GM21526 (cell line): Measurements from ENCODE around the gene BST1.
"Not testable (repeated sequence)": the region's sequence is repeated elsewhere in the genome, so short reads cannot be mapped to it uniquely, and the experiment has no call there.

Experiments
- ATAC-seq: cut with Tn5 transposase; IDR thresholded peaks from one replicate; pipeline ENCODE4 v1.9.1; 2021; ENCODE audit warnings: moderate library complexity; ENCODE audit not compliant: unreplicated experiment, low FRiP score

BST1 gene

GRCh38 chr4:15740764-15741404 is 38.0 kb downstream of the BST1 start:
- ATAC-seq, result no peak

GRCh38 chr4:15742083-15742582 is 39.3 kb downstream of the BST1 start:
- ATAC-seq, result no peak

- no peak for ATAC-seq
Observed at GRCh38 chr4:15742637-15743036, 39.8 kb downstream of the BST1 start.

GRCh38 chr4:15744016-15744545 is 41.2 kb downstream of the BST1 start:
- no peak for ATAC-seq

- ATAC-seq, result no peak
Observed at GRCh38 chr4:15746110-15746509, 43.2 kb downstream of the BST1 start.

GRCh38 chr4:15749001-15749400 is 46.1 kb downstream of the BST1 start:
- ATAC-seq, result no peak

GRCh38 chr4:15751153-15751552 is 48.3 kb downstream of the BST1 start:
- no peak for ATAC-seq

- no peak for ATAC-seq
Observed at GRCh38 chr4:15753081-15753480, 50.2 kb downstream of the BST1 start.

- no peak for ATAC-seq
Observed at GRCh38 chr4:15753786-15754185, 50.9 kb downstream of the BST1 start.

GRCh38 chr4:15754323-15754722 is 51.5 kb downstream of the BST1 start:
- ATAC-seq, result no peak

- ATAC-seq, result peak; percentile 10
Observed at GRCh38 chr4:15755321-15756155, 52.7 kb downstream of the BST1 start.

GRCh38 chr4:15756361-15756861 is 53.5 kb downstream of the BST1 start:
- peak; percentile 89 for ATAC-seq

- no peak for ATAC-seq
Observed at GRCh38 chr4:15757054-15757453, 54.2 kb downstream of the BST1 start.

GRCh38 chr4:15758294-15758693 is 55.4 kb downstream of the BST1 start:
- ATAC-seq, result no peak

GRCh38 chr4:15762460-15762859 is 59.6 kb downstream of the BST1 start:
- ATAC-seq, result not testable (repeated sequence)

GRCh38 chr4:15765391-15765790 is 62.5 kb downstream of the BST1 start:
- ATAC-seq, result no peak

- peak; percentile 61 for ATAC-seq
Observed at GRCh38 chr4:15765910-15766697, 63.2 kb downstream of the BST1 start.

GRCh38 chr4:15766821-15767220 is 64.0 kb downstream of the BST1 start:
- no peak for ATAC-seq

GRCh38 chr4:15769202-15769601 is 66.3 kb downstream of the BST1 start:
- ATAC-seq, result no peak

- no peak for ATAC-seq
Observed at GRCh38 chr4:15771216-15772058, 68.6 kb downstream of the BST1 start.
